H7 (cell line): ENCODE results near the gene RAMP1. TPM values are rescaled to one million over a fixed set of nuclear protein-coding genes. Genes with fewer than 3 reads are reported as not detected.

ENCODE experiments used
- DNase-seq: peaks from one replicate; pipeline ENCODE4 v3.0.0; 2012
- H3K27me3 ChIP-seq: 2 replicates; pipeline ENCODE4 v1.6.0; 2011; ENCODE audit warnings: mild to moderate bottlenecking, low read length; ENCODE audit not compliant: control insufficient read depth, insufficient read depth
- H3K36me3 ChIP-seq: replicated peaks from 2 replicates; pipeline ENCODE4 v1.5.1; 2011; ENCODE audit warnings: low read length; ENCODE audit not compliant: control insufficient read depth, insufficient read depth
- H3K4me3 ChIP-seq: 2 replicates; pipeline ENCODE4 v1.5.1; 2011; ENCODE audit warnings: low read depth, mild to moderate bottlenecking, control low read depth, low read length, moderate library complexity; ENCODE audit not compliant: insufficient read depth
- total RNA-seq: library from RNA; depleted of rRNA; stranded (reverse); fragments of >200 nt; shearing (Covaris generic); gene quantifications from 2 replicates; pipeline ENCODE4 v1.2.3, GENCODE V29; 2014

The RAMP1 gene
- total RNA-seq, 1 experiment from 2014 or later = 0.17 TPM

DNA sequence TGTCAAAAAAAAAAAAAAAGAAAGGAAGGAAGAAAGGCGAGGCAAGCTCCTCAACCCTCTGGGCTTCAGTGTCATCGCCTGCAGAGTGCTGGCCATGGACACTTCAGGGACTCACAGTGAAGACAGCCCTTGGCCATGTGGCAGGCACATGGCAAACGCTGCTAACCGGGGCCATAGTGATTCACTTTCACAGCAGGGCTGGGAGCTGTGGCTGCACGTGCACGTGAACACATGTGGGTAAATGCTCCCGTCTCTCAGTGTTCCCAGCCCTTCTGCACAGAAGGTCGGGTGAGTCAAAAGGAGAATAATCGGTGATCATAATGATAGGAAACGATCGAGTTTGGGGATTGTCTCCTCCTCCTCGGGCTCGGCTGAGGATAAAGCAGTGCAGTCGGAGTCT, 61.2 kb downstream of the RAMP1 start:
- Histone ChIP-seq H3K27me3 (no peaks in the 10 kb centered on the region; the same call in 1 of the 2 replicates), H3K4me3 (no peak overlapping the region), H3K36me3 (no peaks in the 10 kb centered on the region)
- no peak for DNase-seq

DNA sequence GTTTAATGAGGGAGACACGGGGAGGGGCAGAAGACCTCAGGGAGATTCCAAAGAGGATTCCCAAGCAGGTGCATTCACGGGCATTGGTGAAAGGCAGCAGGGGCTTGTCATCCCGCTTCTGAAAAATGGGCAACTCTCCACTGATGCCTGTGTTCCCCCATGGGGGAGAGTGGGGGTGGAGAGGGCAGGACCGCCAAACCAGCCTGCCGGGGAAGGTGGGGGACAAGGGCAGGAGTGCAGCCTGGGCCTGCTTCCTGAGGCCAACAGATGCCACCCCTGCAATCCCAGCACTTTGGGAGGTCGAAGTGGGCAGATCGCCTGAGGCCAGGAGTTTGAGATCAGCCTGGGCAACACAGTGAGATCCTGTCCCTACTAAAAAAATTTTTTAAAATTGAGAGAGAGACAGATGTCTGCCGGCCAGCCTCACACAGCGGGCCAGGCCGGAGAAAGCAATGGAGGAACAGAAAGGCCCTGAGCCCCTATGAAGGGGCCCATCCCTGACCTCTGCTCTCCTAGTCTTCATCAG, 62.6 kb downstream of the RAMP1 start:
- no peak overlapping the region for H3K4me3 ChIP-seq
- no peak for DNase-seq
- no peaks in the 10 kb centered on the region for H3K36me3 ChIP-seq
- no peaks in the 10 kb centered on the region; the same call in 1 of the 2 replicates for H3K27me3 ChIP-seq

GRCh38 chr2:237922641-237923361, 63.4 kb downstream of the RAMP1 start:
- Histone ChIP-seq H3K27me3 (no peaks in the 10 kb centered on the region; the same call in 1 of the 2 replicates), H3K4me3 (no peak overlapping the region), H3K36me3 (no peaks in the 10 kb centered on the region)
- peak; percentile 76 for DNase-seq

DNA sequence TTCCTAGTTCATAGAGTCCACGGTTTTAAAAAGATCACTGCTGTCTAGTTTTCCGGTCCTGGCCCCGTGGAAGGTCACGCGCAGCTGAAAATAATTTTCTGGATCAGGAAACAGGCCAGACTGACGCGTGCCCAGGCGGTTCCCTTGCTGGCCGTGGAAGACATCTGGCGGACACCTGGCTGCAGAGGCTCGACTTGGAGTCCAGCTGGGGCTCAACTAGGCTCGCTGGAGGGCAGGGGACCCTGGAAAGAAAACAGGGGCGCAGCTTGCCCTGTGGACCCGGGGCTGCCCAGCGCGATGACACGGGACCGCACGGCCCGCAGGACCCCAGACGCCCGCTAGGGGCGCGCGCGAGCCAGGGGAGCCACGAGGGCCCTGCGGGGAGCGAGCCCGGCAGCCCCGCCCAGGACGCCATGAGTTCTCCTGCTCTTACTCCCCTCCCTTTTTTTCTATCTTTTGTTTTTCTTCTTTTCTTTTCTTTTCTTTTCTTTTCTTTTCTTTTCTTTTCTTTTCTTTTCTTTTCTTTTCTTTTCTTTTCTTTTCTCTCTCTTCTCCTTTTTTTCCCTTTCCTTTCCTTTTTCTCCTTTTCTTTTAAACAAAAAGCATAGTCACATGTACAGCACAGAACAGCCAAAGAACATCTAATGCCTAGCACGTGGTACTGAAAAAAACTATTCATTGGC, 64.2 kb downstream of the RAMP1 start:
- no peaks in the 10 kb centered on the region for H3K36me3 ChIP-seq
- DNase-seq = peak; percentile 99
- no peak overlapping the region for H3K4me3 ChIP-seq
- H3K27me3 ChIP-seq = no peaks in the 10 kb centered on the region; the same call in 1 of the 2 replicates

DNA sequence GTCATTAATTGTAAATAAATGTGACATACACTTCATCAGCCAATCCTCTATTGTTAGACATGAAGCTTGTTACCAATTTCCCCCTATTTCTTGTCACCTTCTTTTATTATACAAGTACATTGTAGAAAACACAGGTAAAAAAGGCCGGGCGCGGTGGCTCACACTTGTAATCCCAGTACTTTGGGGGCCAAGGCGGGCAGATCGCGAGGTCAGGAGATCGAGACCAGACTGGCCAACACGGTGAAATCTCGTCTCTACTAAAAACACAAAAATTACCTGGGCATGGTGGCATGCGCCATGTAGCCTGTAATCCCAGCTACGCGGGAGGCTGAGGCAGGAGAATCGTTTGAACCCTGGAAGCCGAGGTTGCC, 64.7 kb downstream of the RAMP1 start:
- Histone ChIP-seq H3K27me3 (no peaks in the 10 kb centered on the region; the same call in 1 of the 2 replicates), H3K4me3 (no peak overlapping the region), H3K36me3 (no peaks in the 10 kb centered on the region)
- DNase-seq = no peak

- no peak for DNase-seq
- no peaks in the 10 kb centered on the region; the same call in 1 of the 2 replicates for H3K27me3 ChIP-seq
- no peaks in the 10 kb centered on the region for H3K36me3 ChIP-seq
- no peak overlapping the region for H3K4me3 ChIP-seq
Measured at GRCh38 chr2:237927135-237927534, 67.7 kb downstream of the RAMP1 start.

- Histone ChIP-seq H3K27me3 (no peaks in the 10 kb centered on the region; the same call in 1 of the 2 replicates), H3K36me3 (no peaks in the 10 kb centered on the region), H3K4me3 (no peak overlapping the region)
- no peak for DNase-seq
Measured at GRCh38 chr2:237927986-237928385, 68.6 kb downstream of the RAMP1 start.

- Histone ChIP-seq H3K27me3 (no peaks in the 10 kb centered on the region), H3K36me3 (no peaks in the 10 kb centered on the region), H3K4me3 (no peak overlapping the region)
- DNase-seq = no peak
Measured at GRCh38 chr2:237929979-237930378, 70.6 kb downstream of the RAMP1 start.

DNA sequence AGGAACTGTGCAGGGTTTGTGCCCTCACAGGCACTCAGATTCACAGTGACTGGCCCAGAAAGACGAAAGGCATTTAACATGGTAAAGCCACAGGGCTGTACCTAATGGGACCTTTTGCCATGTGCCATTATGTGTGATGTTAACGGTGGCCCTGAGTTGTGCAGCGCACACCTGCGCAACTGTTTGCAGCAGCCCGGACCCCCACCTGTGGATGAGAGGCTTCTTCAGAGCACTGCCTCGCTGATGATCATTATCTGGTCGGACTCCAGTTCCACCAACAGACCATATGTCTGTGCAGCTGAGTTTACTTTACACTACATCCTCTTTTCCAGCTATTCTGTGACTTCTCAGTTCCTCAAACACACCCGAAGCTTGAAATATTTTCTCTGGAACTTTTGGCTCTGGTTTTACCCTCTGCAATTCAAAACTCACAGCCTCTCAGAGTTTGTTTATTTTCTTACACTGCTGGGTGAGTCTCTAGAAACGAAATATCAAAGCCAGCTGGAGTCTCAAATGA, 71.8 kb downstream of the RAMP1 start:
- no peak for DNase-seq
- H3K4me3 ChIP-seq = no peak overlapping the region
- H3K27me3 ChIP-seq = no peaks in the 10 kb centered on the region

GRCh38 chr2:237932731-237933131, 73.3 kb downstream of the RAMP1 start:
- no peak for DNase-seq
- no peak overlapping the region for H3K4me3 ChIP-seq
- no peaks in the 10 kb centered on the region for H3K36me3 ChIP-seq
- H3K27me3 ChIP-seq = no peaks in the 10 kb centered on the region

More for the DNA sequence above, 71.8 kb downstream of the RAMP1 start:
- no peaks in the 10 kb centered on the region for H3K36me3 ChIP-seq

DNA sequence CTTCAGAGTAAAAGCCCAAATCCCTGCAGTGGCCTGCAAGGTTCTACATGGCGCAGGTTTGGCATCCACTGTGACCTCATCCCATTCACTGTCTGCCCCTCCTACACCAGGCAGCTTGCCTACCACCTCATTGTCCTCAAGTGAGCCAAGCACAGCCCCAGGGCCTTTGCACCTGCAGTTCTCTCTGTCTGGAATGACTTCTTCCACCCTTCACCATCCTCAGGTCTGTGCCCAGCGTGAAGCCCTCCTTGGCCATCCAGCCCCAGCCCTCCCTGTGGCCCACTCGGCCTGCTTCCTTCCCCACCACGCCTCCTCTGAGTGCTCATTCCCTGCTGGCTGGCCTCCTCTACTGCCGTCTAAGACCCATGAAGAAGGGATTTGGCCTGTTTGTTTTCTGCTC, 74.8 kb downstream of the RAMP1 start:
- Histone ChIP-seq H3K4me3 (no peak overlapping the region), H3K36me3 (no peaks in the 10 kb centered on the region), H3K27me3 (no peaks in the 10 kb centered on the region)
- DNase-seq = no peak

GRCh38 chr2:237935740-237936452, 76.5 kb downstream of the RAMP1 start:
- H3K36me3 ChIP-seq = no peaks in the 10 kb centered on the region
- H3K4me3 ChIP-seq = no peak overlapping the region
- H3K27me3 ChIP-seq = no peaks in the 10 kb centered on the region
- no peak for DNase-seq

GRCh38 chr2:237939251-237939650, 79.8 kb downstream of the RAMP1 start:
- Histone ChIP-seq H3K4me3 (no peak overlapping the region), H3K36me3 (no peaks in the 10 kb centered on the region), H3K27me3 (no peaks in the 10 kb centered on the region)
- no peak for DNase-seq

DNA sequence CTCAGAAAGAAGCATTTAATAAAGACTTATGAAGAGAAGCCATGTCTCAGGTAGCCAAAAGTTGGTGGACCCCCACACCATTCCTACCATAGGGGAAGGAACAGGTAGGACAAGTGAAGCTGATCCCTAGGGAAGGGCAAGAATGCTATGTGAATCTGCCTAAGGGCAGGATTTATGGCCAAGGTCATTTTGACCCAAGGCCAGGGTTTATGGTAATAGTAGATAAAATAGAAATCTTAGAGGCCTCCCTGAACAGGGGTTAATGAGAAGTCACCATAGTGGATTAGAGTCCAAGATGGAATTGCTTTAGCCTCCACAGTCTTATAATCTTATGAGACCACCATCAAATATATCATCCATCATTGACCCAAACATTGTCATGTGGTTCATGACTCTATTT, 81.4 kb downstream of the RAMP1 start:
- no peak for DNase-seq
- H3K36me3 ChIP-seq = no peaks in the 10 kb centered on the region
- no peak overlapping the region for H3K4me3 ChIP-seq
- no peaks in the 10 kb centered on the region for H3K27me3 ChIP-seq
